Anterior cingulate cortex (tissue), 58 donors: ENCODE results near the gene MMP28.

Source experiments
- DNase-seq, 58 donors: peaks; one replicate each; lab custom pipeline; 2025; lab: John Stamatoyannopoulos, UW

Gene MMP28

GRCh38 chr17:35730400-35731005 lies 64.9 kb downstream of the MMP28 start:
- DNase-seq, result no peak

- no peak for DNase-seq
Observed at GRCh38 chr17:35729405-35729833, 66.0 kb downstream of the MMP28 start.

GRCh38 chr17:35728551-35728950 lies 66.9 kb downstream of the MMP28 start:
- no peak for DNase-seq

- no peak for DNase-seq
Observed at GRCh38 chr17:35727635-35728034, 67.8 kb downstream of the MMP28 start.

- no peak for DNase-seq
Observed at GRCh38 chr17:35726953-35727460, 68.4 kb downstream of the MMP28 start.

- peak in 1 of 58 donors; percentile 15 for DNase-seq
Observed at GRCh38 chr17:35726127-35726952, 69.1 kb downstream of the MMP28 start.

GRCh38 chr17:35725802-35726126 lies 69.7 kb downstream of the MMP28 start:
- no peak for DNase-seq

- no peak for DNase-seq
Observed at GRCh38 chr17:35725058-35725457, 70.4 kb downstream of the MMP28 start.

GRCh38 chr17:35723735-35724134 lies 71.7 kb downstream of the MMP28 start:
- no peak for DNase-seq

- no peak for DNase-seq
Observed at GRCh38 chr17:35717475-35717874, 78.0 kb downstream of the MMP28 start.

GRCh38 chr17:35716897-35717465 lies 78.5 kb downstream of the MMP28 start:
- DNase-seq, result no peak

GRCh38 chr17:35716173-35716572 lies 79.3 kb downstream of the MMP28 start:
- DNase-seq, result no peak
